PFSK-1 (cell line): ENCODE measurements around the gene FMNL3.

Experiments
- FOXP2 ChIP-seq: optimal IDR thresholded peaks from 2 replicates; pipeline ENCODE3; 2011; ENCODE audit warnings: borderline replicate concordance, control low read depth, inconsistent platforms; ENCODE audit not compliant: insufficient read depth; ENCODE audit errors: extremely low read length, extremely low read depth
- POLR2AphosphoS5 ChIP-seq: IDR thresholded peaks from 2 replicates; pipeline ENCODE4 v1.6.1; 2012; ENCODE audit warnings: low read depth, mild to moderate bottlenecking, control low read depth, low read length, moderate library complexity
- SIN3A ChIP-seq: IDR thresholded peaks from 2 replicates; pipeline ENCODE4 v1.6.1; 2012; ENCODE audit warnings: mild to moderate bottlenecking, low read length, moderate library complexity, borderline replicate concordance; ENCODE audit not compliant: insufficient read depth
- TAF1 ChIP-seq: IDR thresholded peaks from 2 replicates; pipeline ENCODE4 v1.6.1; 2012; ENCODE audit warnings: low read length, control low read depth, borderline replicate concordance; ENCODE audit not compliant: insufficient read depth
- TF ChIP-seq, protein P1 (sequence below), 2 experiments: IDR thresholded peaks; 2 replicates each; pipeline versions ENCODE4 v1.6.1 to v1.8.0; 2011 to 2012; ENCODE audit warnings: low read depth in 2 of 2, low read length in 2 of 2, control low read depth in 1 of 2, inconsistent platforms in 1 of 2, mild to moderate bottlenecking in 1 of 2, moderate library complexity in 1 of 2; ENCODE audit not compliant: insufficient read depth in 1 of 2

Gene FMNL3

DNA sequence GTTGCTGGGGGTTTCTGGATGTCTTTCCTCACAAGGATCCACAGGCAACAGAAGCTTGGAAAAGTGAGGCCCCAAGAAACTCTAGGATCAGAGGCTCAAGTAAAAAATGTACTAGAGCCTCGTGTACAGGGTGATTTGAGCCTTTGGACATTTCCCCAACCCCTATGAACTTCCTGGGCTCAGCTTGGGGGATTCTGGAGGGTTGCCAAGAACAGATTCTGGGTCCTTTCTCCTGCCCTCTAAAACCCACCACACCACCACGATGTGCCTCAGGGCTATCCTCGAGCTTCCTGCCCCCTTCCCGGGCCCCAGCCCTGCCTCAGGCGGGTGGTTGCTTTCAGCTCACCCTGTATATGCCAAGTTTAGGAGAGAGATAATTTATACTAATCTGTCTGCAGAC lies 102.3 kb downstream of the FMNL3 start:
- no peak for TF ChIP-seq TAF1
- no peak for TF ChIP-seq SIN3A
- TF ChIP-seq POLR2AphosphoS5, result no peak
- no peak for TF ChIP-seq FOXP2
- TF ChIP-seq, protein P1, sequence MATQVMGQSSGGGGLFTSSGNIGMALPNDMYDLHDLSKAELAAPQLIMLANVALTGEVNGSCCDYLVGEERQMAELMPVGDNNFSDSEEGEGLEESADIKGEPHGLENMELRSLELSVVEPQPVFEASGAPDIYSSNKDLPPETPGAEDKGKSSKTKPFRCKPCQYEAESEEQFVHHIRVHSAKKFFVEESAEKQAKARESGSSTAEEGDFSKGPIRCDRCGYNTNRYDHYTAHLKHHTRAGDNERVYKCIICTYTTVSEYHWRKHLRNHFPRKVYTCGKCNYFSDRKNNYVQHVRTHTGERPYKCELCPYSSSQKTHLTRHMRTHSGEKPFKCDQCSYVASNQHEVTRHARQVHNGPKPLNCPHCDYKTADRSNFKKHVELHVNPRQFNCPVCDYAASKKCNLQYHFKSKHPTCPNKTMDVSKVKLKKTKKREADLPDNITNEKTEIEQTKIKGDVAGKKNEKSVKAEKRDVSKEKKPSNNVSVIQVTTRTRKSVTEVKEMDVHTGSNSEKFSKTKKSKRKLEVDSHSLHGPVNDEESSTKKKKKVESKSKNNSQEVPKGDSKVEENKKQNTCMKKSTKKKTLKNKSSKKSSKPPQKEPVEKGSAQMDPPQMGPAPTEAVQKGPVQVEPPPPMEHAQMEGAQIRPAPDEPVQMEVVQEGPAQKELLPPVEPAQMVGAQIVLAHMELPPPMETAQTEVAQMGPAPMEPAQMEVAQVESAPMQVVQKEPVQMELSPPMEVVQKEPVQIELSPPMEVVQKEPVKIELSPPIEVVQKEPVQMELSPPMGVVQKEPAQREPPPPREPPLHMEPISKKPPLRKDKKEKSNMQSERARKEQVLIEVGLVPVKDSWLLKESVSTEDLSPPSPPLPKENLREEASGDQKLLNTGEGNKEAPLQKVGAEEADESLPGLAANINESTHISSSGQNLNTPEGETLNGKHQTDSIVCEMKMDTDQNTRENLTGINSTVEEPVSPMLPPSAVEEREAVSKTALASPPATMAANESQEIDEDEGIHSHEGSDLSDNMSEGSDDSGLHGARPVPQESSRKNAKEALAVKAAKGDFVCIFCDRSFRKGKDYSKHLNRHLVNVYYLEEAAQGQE (IDR thresholded peaks at IDR 0.05; ENCODE audit: insufficient read depth in 1 of 2, low read depth in 2 of 2, low read length in 2 of 2), result no peak

DNA sequence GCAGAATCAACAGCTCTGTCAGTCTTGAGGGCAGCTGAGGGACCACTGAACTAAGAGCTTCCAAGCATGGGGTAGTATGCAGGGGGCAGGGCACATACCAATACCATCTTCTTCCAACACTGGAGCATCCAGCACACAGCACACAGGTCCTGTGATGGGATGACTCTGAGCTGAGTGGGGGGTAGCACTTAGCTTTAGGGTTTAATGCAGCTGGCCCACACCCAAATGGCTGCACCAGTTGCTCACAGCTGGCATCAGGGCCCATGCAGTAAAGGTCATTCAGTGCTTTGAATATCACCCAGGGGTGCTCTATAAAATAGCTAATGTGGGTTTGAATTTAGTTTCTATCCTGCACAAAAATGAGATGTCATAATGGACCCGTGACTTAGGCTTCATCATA lies 103.5 kb downstream of the FMNL3 start:
- no peak for TF ChIP-seq SIN3A
- no peak for TF ChIP-seq FOXP2
- TF ChIP-seq POLR2AphosphoS5, result no peak
- TF ChIP-seq TAF1, result no peak
- TF ChIP-seq, protein P1 (IDR thresholded peaks at IDR 0.05; ENCODE audit: insufficient read depth in 1 of 2, low read depth in 2 of 2, low read length in 2 of 2), result no peak

DNA sequence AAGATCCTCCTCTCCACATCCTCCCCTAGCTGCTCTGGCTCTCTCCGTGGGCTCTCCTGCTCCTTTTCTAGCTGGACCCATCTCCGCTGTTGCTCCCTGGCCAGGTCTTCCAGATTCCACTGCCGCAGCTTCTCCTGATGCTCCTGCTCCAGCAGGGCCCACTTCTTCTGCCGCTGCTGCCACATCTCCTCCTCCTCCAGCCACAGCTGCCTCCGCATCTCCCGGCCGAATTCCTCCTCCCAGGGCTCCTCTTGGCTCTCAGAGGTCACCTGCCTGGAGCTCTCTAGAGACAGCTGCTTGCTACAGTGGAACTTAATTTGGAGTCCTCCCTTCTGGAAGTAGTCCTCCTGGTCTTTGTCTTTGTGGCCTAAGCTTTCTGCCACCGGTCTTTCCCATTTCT lies 107.2 kb downstream of the FMNL3 start:
- TF ChIP-seq TAF1, result no peak
- TF ChIP-seq, protein P1 (IDR thresholded peaks at IDR 0.05; ENCODE audit: insufficient read depth in 1 of 2, low read depth in 2 of 2, low read length in 2 of 2), result no peak
- no peak for TF ChIP-seq FOXP2
- no peak for TF ChIP-seq SIN3A
- TF ChIP-seq POLR2AphosphoS5, result no peak

DNA sequence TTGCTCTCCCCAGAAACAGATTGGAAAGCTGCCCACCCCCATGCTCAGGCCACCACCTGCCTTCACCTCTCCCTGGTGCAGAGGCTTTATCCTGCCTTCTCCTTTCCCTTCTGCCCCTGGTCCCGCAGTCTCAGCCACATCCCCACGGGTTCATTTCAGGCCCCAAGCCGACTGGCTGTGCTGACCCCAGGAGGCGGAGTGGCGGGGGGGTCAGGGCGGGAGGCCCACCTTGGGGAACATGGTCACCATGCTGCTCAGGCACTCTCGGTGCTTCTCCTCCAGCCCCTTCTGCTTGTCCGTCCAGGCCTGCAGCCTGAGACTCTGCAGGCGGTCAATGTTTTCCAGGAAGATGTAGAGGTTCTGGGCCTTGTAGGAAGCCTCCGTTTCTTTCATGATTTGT lies 108.7 kb downstream of the FMNL3 start:
- TF ChIP-seq POLR2AphosphoS5 (no peak), TAF1 (no peak), FOXP2 (no peak), SIN3A (no peak)
- TF ChIP-seq, protein P1 (IDR thresholded peaks at IDR 0.05; ENCODE audit: insufficient read depth in 1 of 2, low read depth in 2 of 2, low read length in 2 of 2), result no peak
